Spleen (tissue), 11 donors: ENCODE measurements around the gene RAMP3. TPM values are rescaled to one million over a fixed set of nuclear protein-coding genes. Genes with fewer than 3 reads are reported as not detected.

ENCODE experiments used
- DNase-seq: peaks from one replicate; pipeline ENCODE4 v3.0.0-alpha.2; 2020
- H3K27ac ChIP-seq, 8 donors: fragments of 200-600 bp; sonication (generic) in 7 of 8; 1 replicate in 4 of 8; 2 replicates in 4 of 8; pipeline versions ENCODE4 v1.5.0 to v1.8.0; 2016 to 2021; ENCODE audit warnings: inconsistent platforms in 4 of 8, mild to moderate bottlenecking in 4 of 8, moderate library complexity in 1 of 8
- H3K27me3 ChIP-seq, 7 donors: fragments of 200-600 bp; sonication (generic) in 6 of 7; replicated peaks in 1 of 7; 1 replicate in 4 of 7; 2 replicates in 3 of 7; pipeline versions ENCODE4 v1.5.0 to v1.8.0; 2016 to 2021; ENCODE audit warnings: inconsistent platforms in 3 of 7, mild to moderate bottlenecking in 1 of 7
- H3K36me3 ChIP-seq, 6 donors: fragments of 200-600 bp; sonication (generic) in 5 of 6; 1 replicate in 4 of 6; 2 replicates in 2 of 6; pipeline versions ENCODE4 v1.5.0 to v1.8.0; 2016 to 2021; ENCODE audit warnings: inconsistent platforms in 2 of 6
- H3K4me1 ChIP-seq, 6 donors: fragments of 200-600 bp; sonication (generic) in 5 of 6; 1 replicate in 3 of 6; 2 replicates in 3 of 6; pipeline versions ENCODE4 v1.5.0 to v1.8.0; 2016 to 2021; ENCODE audit warnings: inconsistent platforms in 3 of 6
- H3K4me3 ChIP-seq, 8 donors: fragments of 200-600 bp; sonication (generic) in 7 of 8; 1 replicate in 4 of 8; 2 replicates in 4 of 8; pipeline versions ENCODE4 v1.5.0 to v1.8.0; 2016 to 2021; ENCODE audit warnings: inconsistent platforms in 4 of 8, mild to moderate bottlenecking in 4 of 8, moderate library complexity in 2 of 8
- H3K9me3 ChIP-seq, 8 donors: fragments of 200-600 bp; sonication (generic) in 7 of 8; 1 replicate in 4 of 8; 2 replicates in 4 of 8; pipeline versions ENCODE4 v1.5.0 to v1.8.0; 2016 to 2021; ENCODE audit warnings: inconsistent platforms in 4 of 8
- CTCF ChIP-seq, 11 experiments: fragments of 200-600 bp in 7 of 11; fragments of 450-650 bp in 4 of 11; sonication (generic) in 4 of 11; IDR thresholded peaks in 8 of 11; conservative IDR thresholded peaks in 3 of 11; 1 replicate in 7 of 11; 2 replicates in 4 of 11; pipeline versions ENCODE4 v1.4.0 to v1.8.0; 2016 to 2021; ENCODE audit warnings: antibody characterized with exemption in 11 of 11, inconsistent platforms in 4 of 11, mild to moderate bottlenecking in 1 of 11
- POLR2A ChIP-seq, 3 donors: fragments of 450-650 bp; IDR thresholded peaks; one replicate each; pipeline ENCODE4 v1.5.1; 2017; ENCODE audit warnings: antibody characterized with exemption in 3 of 3, mild to moderate bottlenecking in 1 of 3
- POLR2AphosphoS5 ChIP-seq, 3 donors: sonication (generic); formaldehyde crosslinking; IDR thresholded peaks; one replicate each; pipeline ENCODE4 v1.5.1; 2017; ENCODE audit warnings: antibody characterized with exemption in 3 of 3
- WGBS, 5 donors: extraction: QIAGEN DNeasy Blood & Tissue Kit in 3 of 5; methylation state at CpG; one replicate each; pipeline versions ENCODE4 v1.1.5 to v1.1.7; 2013 to 2018; 5-methylcytosine and 5-hydroxymethylcytosine counted together
- intact Hi-C: fragments of 100-400 bp; cut with DNase I; formaldehyde crosslinking; loops from one replicate; pipeline ENCODE4 v1.15.0; 2023; ENCODE audit warnings: low total_unique reads
- polyA plus RNA-seq, 3 donors: library from polyadenylated mRNA; stranded (reverse); fragments of 200-250 nt; gene quantifications; one replicate each; pipeline ENCODE4 v1.2.1, GENCODE V29; 2013
- total RNA-seq, 7 donors: library from RNA; depleted of rRNA in 3 of 7; stranded (reverse); fragments of >200 nt in 3 of 7; fragmentation: NEBNext Ultra II Directional in 4 of 7; extraction: Animal tissue kit (Norgen Biotek cat#: 25700) in 4 of 7; gene quantifications; one replicate each; pipeline versions ENCODE4 v1.1.0 to v1.2.1, GENCODE V29; 2016 to 2021
- donor health status: healthy with polysubstance abuse.
- donor health status: DM: no; HTN: no; CAD: no; lungs with moderate emphysema.
- donor health status: DM: no; HTN: no; CAD: no.
- donor health status: Bipolar disorder and iron deficiency.
- donor health status: healthy.
- donor health status: DM: no; HTN: no; CAD: no.
- donor health status: DM: yes; HTN: yes; CAD: no.

The RAMP3 gene
- total and polyA plus RNA-seq, 10 donors = 6.3 to 27.8 (median 13.6) TPM

GRCh38 chr7:45126920-45127319, 30.7 kb upstream of the RAMP3 start:
- Histone ChIP-seq H3K36me3 (no peaks in the 10 kb centered on the region), H3K27ac (no peak overlapping the region), H3K4me1 (peaks cover 4 to 17% (median 9%) of the 10 kb centered on the region in 6 donors), H3K27me3 (no peaks in the 10 kb centered on the region), H3K9me3 (no peaks in the 10 kb centered on the region), H3K4me3 (no peak overlapping the region)
- DNase-seq = no peak
- no peak for TF ChIP-seq POLR2A (IDR thresholded peaks at IDR 0.05)
- TF ChIP-seq CTCF (IDR thresholded peaks at IDR 0.05 in 8 of 11, conservative IDR thresholded peaks at IDR 0.05 in 3 of 11) = no peak
- no peak for TF ChIP-seq POLR2AphosphoS5 (IDR thresholded peaks at IDR 0.05)
- intact Hi-C loops = no loop called here
- 86 to 93% (median 90%) methylated on average over 5 to 6 of the region's 6 CpGs for WGBS, 5 donors

- intact Hi-C loops = no loop called here
- Histone ChIP-seq H3K4me1 (peaks cover 0 to 3% (median 0%) of the 10 kb centered on the region in 6 donors), H3K4me3 (no peak overlapping the region), H3K36me3 (no peaks in the 10 kb centered on the region), H3K27ac (no peak overlapping the region), H3K9me3 (no peaks in the 10 kb centered on the region), H3K27me3 (no peaks in the 10 kb centered on the region)
- 89 to 92% (median 90%) methylated on average over 15 of the region's 15 CpGs for WGBS, 5 donors
- DNase-seq = peak; percentile 64
- no peak for TF ChIP-seq POLR2A (IDR thresholded peaks at IDR 0.05)
- no peak for TF ChIP-seq POLR2AphosphoS5 (IDR thresholded peaks at IDR 0.05)
- no peak for TF ChIP-seq CTCF (IDR thresholded peaks at IDR 0.05 in 8 of 11, conservative IDR thresholded peaks at IDR 0.05 in 3 of 11)
Observed at GRCh38 chr7:45129181-45129800, 28.3 kb upstream of the RAMP3 start.

GRCh38 chr7:45129906-45130305, 27.7 kb upstream of the RAMP3 start:
- no peaks in the 10 kb centered on the region for H3K36me3 ChIP-seq
- no peak for TF ChIP-seq POLR2A (IDR thresholded peaks at IDR 0.05)
- TF ChIP-seq CTCF (IDR thresholded peaks at IDR 0.05 in 8 of 11, conservative IDR thresholded peaks at IDR 0.05 in 3 of 11) = no peak
- no peak for TF ChIP-seq POLR2AphosphoS5 (IDR thresholded peaks at IDR 0.05)
- intact Hi-C loops = loop anchor here (10.0 kb wide), 1 partner anchor 545 kb away; the partner anchor contains the start of gene TMED4
- no peaks in the 10 kb centered on the region for H3K27me3 ChIP-seq
- no peak overlapping the region for H3K27ac ChIP-seq
- peak; percentile 64 for DNase-seq
- H3K9me3 ChIP-seq = no peaks in the 10 kb centered on the region
- no peak overlapping the region for H3K4me3 ChIP-seq
- H3K4me1 ChIP-seq = peaks cover 0 to 3% (median 0%) of the 10 kb centered on the region in 6 donors
- 81 to 87% (median 84%) methylated on average over 12 of the region's 12 CpGs for WGBS, 5 donors

- 86 to 96% (median 88%) methylated on average over 9 of the region's 9 CpGs for WGBS, 5 donors
Observed at GRCh38 chr7:45130910-45131309, 26.7 kb upstream of the RAMP3 start.

More at GRCh38 chr7:45130910-45131309, 26.7 kb upstream of the RAMP3 start:
- H3K27ac ChIP-seq = no peak overlapping the region
- DNase-seq = peak; percentile 35
- peaks cover 0 to 6% (median under 1%) of the 10 kb centered on the region in 6 donors for H3K4me1 ChIP-seq
- no peaks in the 10 kb centered on the region for H3K36me3 ChIP-seq
- H3K27me3 ChIP-seq = no peaks in the 10 kb centered on the region
- intact Hi-C loops = loop anchor here (10.0 kb wide), 1 partner anchor 546 kb away; the partner anchor contains the start of gene TMED4
- TF ChIP-seq CTCF (IDR thresholded peaks at IDR 0.05 in 8 of 11, conservative IDR thresholded peaks at IDR 0.05 in 3 of 11) = no peak
- TF ChIP-seq POLR2AphosphoS5 (IDR thresholded peaks at IDR 0.05) = no peak
- TF ChIP-seq POLR2A (IDR thresholded peaks at IDR 0.05) = no peak
- no peak overlapping the region for H3K4me3 ChIP-seq
- no peaks in the 10 kb centered on the region for H3K9me3 ChIP-seq
